ENCODE data around the gene CFHR5.

DNA sequence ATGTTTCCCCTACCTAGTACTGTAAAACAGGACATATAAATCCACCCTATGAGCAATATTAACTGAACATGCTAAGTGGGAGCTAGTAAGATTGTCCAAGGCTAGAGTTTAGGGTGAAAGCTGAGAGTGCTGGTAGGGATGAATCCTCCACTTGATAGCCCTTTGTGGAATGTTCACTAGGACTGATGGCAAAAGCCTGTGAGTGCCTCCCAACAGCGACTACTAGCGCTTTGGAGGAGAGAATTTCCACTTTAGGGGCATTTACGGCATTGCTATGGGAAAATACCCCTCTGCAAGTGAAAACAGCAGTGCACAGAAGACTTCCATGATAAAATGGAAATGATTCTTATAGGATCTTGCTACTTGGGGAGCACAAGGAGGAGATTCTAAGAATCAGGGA, 35.9 kb downstream of the CFHR5 start:
- TF ChIP-seq NPAS2 (CRISPR knock-in tag; IDR thresholded peaks at IDR 0.05; ENCODE audit: borderline replicate concordance) (no peak), JUND (CRISPR knock-in tag; IDR thresholded peaks at IDR 0.05) (no peak)

Data from HepG2 (cell line).